ENCODE measurements around the gene HGF. TPM values are rescaled to one million over a fixed set of nuclear protein-coding genes. Genes with fewer than 3 reads are reported as not detected.

HGF gene
- total RNA-seq, 2 donors from 2014 or later, result 12.6 to 35.7 TPM

- Histone ChIP-seq H3K4me1 (ENCODE audit: control insufficient read depth in 1 of 2, low read depth in 2 of 2) (no peaks in the 10 kb centered on the region), H3K36me3 (peaks cover 4% of the 10 kb centered on the region), H3K27ac (no peak overlapping the region), H3K27me3 (replicated peaks; ENCODE audit: insufficient read depth) (no peaks in the 10 kb centered on the region), H3K4me3 (no peak overlapping the region), H3K9me3 (no peaks in the 10 kb centered on the region)
- DNase-seq (ENCODE audit: low spot score) (no peak), ATAC-seq (ENCODE audit: insufficient number of reproducible peaks, low FRiP score, low read depth) (no peak)
- no peak for TF ChIP-seq CTCF (IDR thresholded peaks at IDR 0.05)
These were observed 24.2 kb downstream of the HGF start for GRCh38 chr7:81745637-81746036.

DNA sequence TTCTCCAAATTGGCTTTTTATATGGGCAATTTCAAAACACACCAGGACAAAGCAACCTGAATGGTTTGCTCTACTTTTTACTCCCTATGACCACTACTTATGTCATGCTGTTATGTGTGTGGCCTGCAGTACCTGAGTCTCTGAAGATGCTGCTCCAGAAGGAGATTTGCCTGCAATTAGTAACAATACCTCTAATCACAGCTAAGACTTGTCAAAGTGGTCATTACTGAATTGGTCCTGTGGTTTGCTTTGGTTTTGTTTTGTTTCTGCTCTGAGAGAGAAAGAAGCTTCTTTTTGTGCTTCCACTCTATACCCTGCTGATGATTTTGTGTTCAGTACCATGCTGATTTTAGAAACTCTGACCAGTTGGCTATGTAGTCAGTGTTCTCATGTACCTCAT, 25.5 kb downstream of the HGF start:
- Histone ChIP-seq H3K27me3 (replicated peaks; ENCODE audit: insufficient read depth) (no peaks in the 10 kb centered on the region), H3K27ac (no peak overlapping the region), H3K36me3 (peaks cover 4% of the 10 kb centered on the region), H3K9me3 (no peaks in the 10 kb centered on the region), H3K4me3 (no peak overlapping the region), H3K4me1 (ENCODE audit: control insufficient read depth in 1 of 2, low read depth in 2 of 2) (no peaks in the 10 kb centered on the region)
- DNase-seq (ENCODE audit: low spot score) (no peak), ATAC-seq (ENCODE audit: insufficient number of reproducible peaks, low FRiP score, low read depth) (no peak)
- no peak for TF ChIP-seq CTCF (IDR thresholded peaks at IDR 0.05)

DNA sequence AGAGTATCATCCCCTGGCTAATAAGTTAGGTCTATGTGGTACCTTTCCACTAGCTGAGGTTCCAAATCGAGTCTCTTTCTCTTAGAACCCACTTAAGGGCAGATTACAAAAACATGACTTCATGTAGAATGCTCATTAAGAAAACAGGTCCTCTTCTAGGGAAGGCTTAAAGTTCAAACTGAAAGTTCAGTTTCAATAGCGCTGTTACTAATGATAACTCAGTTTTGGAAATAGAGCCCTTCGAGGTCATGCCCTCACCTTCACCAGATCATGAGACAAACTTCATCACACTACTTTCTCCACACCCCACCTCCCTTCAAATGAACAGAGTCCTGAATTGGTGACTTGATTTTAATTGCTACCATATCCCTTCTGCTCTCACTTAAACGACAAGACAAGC, 26.2 kb downstream of the HGF start:
- no peak for TF ChIP-seq CTCF (IDR thresholded peaks at IDR 0.05)
- Histone ChIP-seq H3K27me3 (replicated peaks; ENCODE audit: insufficient read depth) (no peaks in the 10 kb centered on the region), H3K9me3 (no peaks in the 10 kb centered on the region), H3K4me1 (ENCODE audit: control insufficient read depth in 1 of 2, low read depth in 2 of 2) (no peaks in the 10 kb centered on the region), H3K36me3 (peaks cover 4% of the 10 kb centered on the region), H3K27ac (no peak overlapping the region), H3K4me3 (no peak overlapping the region)
- ATAC-seq (ENCODE audit: insufficient number of reproducible peaks, low FRiP score, low read depth) (no peak), DNase-seq (ENCODE audit: low spot score) (no peak)

DNA sequence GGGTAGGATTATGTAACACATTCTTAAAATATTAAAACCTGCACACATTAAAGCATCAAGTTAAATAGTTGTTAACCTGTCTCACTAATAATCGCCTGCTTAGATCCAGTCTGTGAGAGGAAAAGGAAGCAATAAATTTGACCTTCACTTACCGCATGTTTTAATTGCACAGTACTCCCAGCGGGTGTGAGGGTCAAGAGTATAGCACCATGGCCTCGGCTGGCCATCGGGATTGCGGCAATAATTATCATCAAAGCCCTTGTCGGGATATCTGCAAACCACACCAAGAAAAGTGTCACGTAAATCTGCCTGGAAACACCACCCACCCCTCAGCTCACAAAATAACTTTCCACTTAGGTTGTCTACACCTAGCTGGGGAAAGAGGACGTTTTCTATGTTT, 26.6 kb downstream of the HGF start:
- no peaks in the 10 kb centered on the region for H3K4me1 ChIP-seq (ENCODE audit: control insufficient read depth in 1 of 2, low read depth in 2 of 2)
- no peak overlapping the region for H3K27ac ChIP-seq
- no peak for TF ChIP-seq CTCF (IDR thresholded peaks at IDR 0.05)
- ATAC-seq (ENCODE audit: insufficient number of reproducible peaks, low FRiP score, low read depth) (no peak), DNase-seq (ENCODE audit: low spot score) (no peak)
- H3K9me3 ChIP-seq, result no peaks in the 10 kb centered on the region
- H3K4me3 ChIP-seq, result no peak overlapping the region
- peaks cover 4% of the 10 kb centered on the region for H3K36me3 ChIP-seq
- no peaks in the 10 kb centered on the region for H3K27me3 ChIP-seq (replicated peaks; ENCODE audit: insufficient read depth)

DNA sequence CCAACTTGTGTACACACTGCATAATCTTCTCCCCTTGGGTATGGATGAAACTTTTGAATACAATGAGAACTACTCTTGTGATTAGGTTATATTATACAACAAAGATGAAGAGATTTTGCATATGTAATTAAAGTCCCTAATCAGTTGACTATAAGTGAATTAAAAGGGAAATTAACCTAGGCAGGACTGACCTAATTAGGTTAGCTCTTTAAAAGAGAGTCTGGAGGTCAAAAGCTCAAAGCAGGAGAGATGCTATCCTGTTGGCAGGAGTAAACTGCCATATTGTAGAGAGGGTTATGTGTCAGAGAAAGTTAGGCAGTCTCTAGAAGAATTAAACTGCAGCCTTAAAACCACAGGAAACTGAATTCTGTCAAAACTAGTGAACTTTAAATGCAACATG, 29.4 kb downstream of the HGF start:
- ATAC-seq (ENCODE audit: insufficient number of reproducible peaks, low FRiP score, low read depth) (no peak), DNase-seq (ENCODE audit: low spot score) (no peak)
- no peaks in the 10 kb centered on the region for H3K27me3 ChIP-seq (replicated peaks; ENCODE audit: insufficient read depth)
- H3K4me1 ChIP-seq (ENCODE audit: control insufficient read depth in 1 of 2, low read depth in 2 of 2), result no peaks in the 10 kb centered on the region
- no peak overlapping the region for H3K4me3 ChIP-seq
- H3K9me3 ChIP-seq, result no peaks in the 10 kb centered on the region
- H3K36me3 ChIP-seq, result peaks cover 4% of the 10 kb centered on the region
- H3K27ac ChIP-seq, result no peak overlapping the region
- no peak for TF ChIP-seq CTCF (IDR thresholded peaks at IDR 0.05)
